ENCODE measurements around the gene NUP62.
A peak's percentile ranks its signal among the peaks of the same experiment; 100 is the strongest.

NUP62 gene

GRCh38 chr19:49881186-49881585 is 48.1 kb downstream of the NUP62 start:
- DNase-seq (ENCODE audit: low read depth in 2 of 2): no peak

GRCh38 chr19:49880162-49880869 is 49.0 kb downstream of the NUP62 start:
- no peak for DNase-seq (ENCODE audit: low read depth in 2 of 2)

- no peak for DNase-seq (ENCODE audit: low read depth in 2 of 2)
These were observed 49.9 kb downstream of the NUP62 start for GRCh38 chr19:49879243-49879963.

- no peak for DNase-seq (ENCODE audit: low read depth in 2 of 2)
These were observed 50.6 kb downstream of the NUP62 start for GRCh38 chr19:49878744-49879070.

- peak; percentile 97 to 98 for DNase-seq (ENCODE audit: low read depth in 2 of 2)
These were observed 51.2 kb downstream of the NUP62 start for GRCh38 chr19:49877879-49878743.

GRCh38 chr19:49877020-49877878 is 52.1 kb downstream of the NUP62 start, which contains the start of the genes AKT1S1 and TBC1D17:
AKT1S1 (minus strand) TSS chr19:49877355; CDS start chr19:49873295, 4,060 bp downstream.
TBC1D17 (plus strand) TSS chr19:49877702; CDS start chr19:49877724, 22 bp downstream.
- peak; percentile 86 to 97 for DNase-seq (ENCODE audit: low read depth in 2 of 2)

GRCh38 chr19:49876422-49877019 is 52.8 kb downstream of the NUP62 start:
- DNase-seq (ENCODE audit: low read depth in 2 of 2): peak; percentile 91 to 96

GRCh38 chr19:49875857-49876421 is 53.4 kb downstream of the NUP62 start:
- DNase-seq (ENCODE audit: low read depth in 2 of 2): no peak

GRCh38 chr19:49875177-49875576 is 54.1 kb downstream of the NUP62 start:
- no peak for DNase-seq (ENCODE audit: low read depth in 2 of 2)

GRCh38 chr19:49874503-49875157 is 54.7 kb downstream of the NUP62 start:
- DNase-seq (ENCODE audit: low read depth in 2 of 2): no peak

GRCh38 chr19:49873834-49874233 is 55.5 kb downstream of the NUP62 start:
- DNase-seq (ENCODE audit: low read depth in 2 of 2): no peak

GRCh38 chr19:49873129-49873521 is 56.2 kb downstream of the NUP62 start:
- DNase-seq (ENCODE audit: low read depth in 2 of 2): no peak

GRCh38 chr19:49872245-49873128 is 56.8 kb downstream of the NUP62 start:
- no peak for DNase-seq (ENCODE audit: low read depth in 2 of 2)

- no peak for DNase-seq (ENCODE audit: low read depth in 2 of 2)
These were observed 57.8 kb downstream of the NUP62 start for GRCh38 chr19:49871349-49871985.

- DNase-seq (ENCODE audit: low read depth in 2 of 2): no peak
These were observed 58.9 kb downstream of the NUP62 start for GRCh38 chr19:49870309-49870901.

- peak; percentile 69 to 78 for DNase-seq (ENCODE audit: low read depth in 2 of 2)
These were observed 59.6 kb downstream of the NUP62 start for GRCh38 chr19:49869484-49870308.

- peak in 1 of 2 donors; percentile 60 for DNase-seq (ENCODE audit: low read depth in 2 of 2)
These were observed 60.3 kb downstream of the NUP62 start for GRCh38 chr19:49869009-49869483.
